HG03575 (cell line): ENCODE results near the gene TOR1A.

Experiments
- ATAC-seq: cut with Tn5 transposase; IDR thresholded peaks from one replicate; pipeline ENCODE4 v1.9.1; 2021; ENCODE audit not compliant: unreplicated experiment, insufficient number of reproducible peaks, low FRiP score; ENCODE audit errors: extremely low read depth

The TOR1A gene

GRCh38 chr9:129828051-129828450 is 4.1 kb upstream of the TOR1A start:
- no peak for ATAC-seq

GRCh38 chr9:129826759-129827158 is 2.8 kb upstream of the TOR1A start:
- no peak for ATAC-seq

- ATAC-seq, result no peak
Measured at GRCh38 chr9:129826344-129826743, 2.4 kb upstream of the TOR1A start.

- ATAC-seq, result no peak
Measured at GRCh38 chr9:129823542-129823934, 398 bp downstream of the TOR1A start.

- no peak for ATAC-seq
Measured at GRCh38 chr9:129822898-129823541, 916 bp downstream of the TOR1A start.

- no peak for ATAC-seq
Measured at GRCh38 chr9:129816501-129817435, 7.2 kb downstream of the TOR1A start.

GRCh38 chr9:129815278-129815677 is 8.7 kb downstream of the TOR1A start:
- ATAC-seq, result no peak

GRCh38 chr9:129814432-129815223 is 9.3 kb downstream of the TOR1A start:
- ATAC-seq, result no peak

- no peak for ATAC-seq
Measured at GRCh38 chr9:129813661-129814060, 10.3 kb downstream of the TOR1A start.

GRCh38 chr9:129812385-129812784 is 11.6 kb downstream of the TOR1A start:
- ATAC-seq, result no peak

GRCh38 chr9:129811967-129812363 is 12.0 kb downstream of the TOR1A start:
- ATAC-seq, result no peak

- no peak for ATAC-seq
Measured at GRCh38 chr9:129810788-129811187, 13.1 kb downstream of the TOR1A start.

GRCh38 chr9:129810116-129810515 is 13.8 kb downstream of the TOR1A start:
- no peak for ATAC-seq

- ATAC-seq, result no peak
Measured at GRCh38 chr9:129809346-129809745, 14.6 kb downstream of the TOR1A start.

GRCh38 chr9:129806061-129806460 is 17.9 kb downstream of the TOR1A start:
- ATAC-seq, result no peak

GRCh38 chr9:129803676-129804060 is 20.3 kb downstream of the TOR1A start:
- no peak for ATAC-seq

- no peak for ATAC-seq
Measured at GRCh38 chr9:129802833-129803675, 20.9 kb downstream of the TOR1A start, which contains the start of gene TOR1B. TOR1B (plus strand) TSS chr9:129803184; CDS start chr9:129803213, 29 bp downstream.

- ATAC-seq, result no peak
Measured at GRCh38 chr9:129801504-129801903, 22.4 kb downstream of the TOR1A start.

- no peak for ATAC-seq
Measured at GRCh38 chr9:129798973-129799372, 25.0 kb downstream of the TOR1A start.
